HG02642 (cell line): ENCODE measurements around the gene JAGN1.
A peak's percentile ranks its signal among the peaks of the same experiment; 100 is the strongest.
"Not testable (repeated sequence)": the region's sequence is repeated elsewhere in the genome, so short reads cannot be mapped to it uniquely, and the experiment has no call there.

Experiments used
- ATAC-seq: cut with Tn5 transposase; IDR thresholded peaks from one replicate; pipeline ENCODE4 v1.9.1; 2021; ENCODE audit warnings: mild to moderate bottlenecking; ENCODE audit not compliant: unreplicated experiment, poor library complexity

JAGN1 gene

GRCh38 chr3:9915254-9916141 lies 25.1 kb downstream of the JAGN1 start:
- peak; percentile 41 for ATAC-seq

GRCh38 chr3:9916346-9916733 lies 25.9 kb downstream of the JAGN1 start:
- ATAC-seq: no peak

- no peak for ATAC-seq
These were observed 26.6 kb downstream of the JAGN1 start, which contains the start of gene IL17RC for GRCh38 chr3:9916734-9917680. Gene IL17RC, plus strand, starts transcription at chr3:9917098. Its CDS starts 218 bp downstream, at chr3:9917316.

GRCh38 chr3:9917820-9918219 lies 27.4 kb downstream of the JAGN1 start:
- no peak for ATAC-seq

- no peak for ATAC-seq
These were observed 28.0 kb downstream of the JAGN1 start for GRCh38 chr3:9918261-9919038.

GRCh38 chr3:9928158-9928557 lies 37.7 kb downstream of the JAGN1 start:
- no peak for ATAC-seq

- ATAC-seq: no peak
These were observed 40.5 kb downstream of the JAGN1 start for GRCh38 chr3:9930804-9931418.

- ATAC-seq: no peak
These were observed 42.1 kb downstream of the JAGN1 start for GRCh38 chr3:9932535-9932842.

GRCh38 chr3:9932843-9933560 lies 42.6 kb downstream of the JAGN1 start:
- peak; percentile 66 for ATAC-seq

GRCh38 chr3:9933561-9934234 lies 43.3 kb downstream of the JAGN1 start, which contains the start of gene CRELD1:
Gene CRELD1, plus strand, starts transcription at chr3:9933834. Its CDS starts 605 bp downstream, at chr3:9934439.
- ATAC-seq: peak; percentile 90

- no peak for ATAC-seq
These were observed 43.8 kb downstream of the JAGN1 start for GRCh38 chr3:9934235-9934621.

- ATAC-seq: no peak
These were observed 44.6 kb downstream of the JAGN1 start for GRCh38 chr3:9934993-9935392.

GRCh38 chr3:9935966-9936510 lies 45.6 kb downstream of the JAGN1 start:
- no peak for ATAC-seq

- ATAC-seq: no peak
These were observed 47.3 kb downstream of the JAGN1 start for GRCh38 chr3:9937486-9938238.

- ATAC-seq: no peak
These were observed 48.6 kb downstream of the JAGN1 start for GRCh38 chr3:9938966-9939365.

GRCh38 chr3:9939906-9940305 lies 49.5 kb downstream of the JAGN1 start:
- not testable (repeated sequence) for ATAC-seq

- ATAC-seq: no peak
These were observed 50.3 kb downstream of the JAGN1 start for GRCh38 chr3:9940746-9941145.

- no peak for ATAC-seq
These were observed 51.8 kb downstream of the JAGN1 start for GRCh38 chr3:9942164-9942563.
